ENCODE results near the gene GFOD2. TPM values are rescaled to one million over a fixed set of nuclear protein-coding genes. Genes with fewer than 3 reads are reported as not detected.

Gene GFOD2
- total RNA-seq, 1 experiment from 2014 or later = 13.5 TPM

DNA sequence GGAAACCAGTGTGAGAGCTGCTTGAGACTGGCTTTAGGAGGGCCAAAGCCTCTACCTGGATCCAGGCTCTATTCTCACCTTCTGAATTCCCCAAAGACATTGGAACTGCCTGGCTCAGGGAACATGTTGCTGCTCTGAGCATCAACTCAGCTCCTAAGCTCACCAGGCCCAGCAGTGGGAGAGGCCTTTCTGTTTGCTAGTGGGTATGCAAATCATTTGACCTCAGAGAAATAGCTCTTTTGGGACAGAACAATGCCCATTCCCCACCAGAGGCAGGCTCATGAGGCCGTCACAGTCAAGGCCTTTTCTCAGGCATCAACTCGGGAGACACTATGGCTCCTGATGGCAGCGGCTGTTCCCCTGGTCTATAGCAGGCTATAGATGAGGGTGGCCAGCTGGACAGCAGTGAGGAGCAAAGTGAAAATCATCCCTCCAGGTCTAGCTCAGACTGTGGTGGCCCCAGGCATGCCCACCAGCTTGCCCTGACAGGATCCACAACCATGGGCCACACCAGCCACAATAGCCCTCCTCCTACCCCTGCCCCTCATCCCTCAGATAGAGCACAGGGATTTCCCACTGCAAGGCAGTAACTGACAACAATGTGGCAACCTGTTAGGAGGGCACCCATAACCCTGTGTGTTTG lies 30.4 kb upstream of the GFOD2 start:
- Histone ChIP-seq H3K4me3 (no peak overlapping the region), H3K9me3 (replicated peaks) (no peaks in the 10 kb centered on the region), H3K27me3 (replicated peaks) (no peaks in the 10 kb centered on the region), H3K4me1 (replicated peaks) (no peaks in the 10 kb centered on the region), H3K27ac (no peak overlapping the region), H3K36me3 (peaks cover under 1% of the 10 kb centered on the region)
- no peak for DNase-seq (ENCODE audit: low read depth in 1 of 2, low spot score in 2 of 2)

DNA sequence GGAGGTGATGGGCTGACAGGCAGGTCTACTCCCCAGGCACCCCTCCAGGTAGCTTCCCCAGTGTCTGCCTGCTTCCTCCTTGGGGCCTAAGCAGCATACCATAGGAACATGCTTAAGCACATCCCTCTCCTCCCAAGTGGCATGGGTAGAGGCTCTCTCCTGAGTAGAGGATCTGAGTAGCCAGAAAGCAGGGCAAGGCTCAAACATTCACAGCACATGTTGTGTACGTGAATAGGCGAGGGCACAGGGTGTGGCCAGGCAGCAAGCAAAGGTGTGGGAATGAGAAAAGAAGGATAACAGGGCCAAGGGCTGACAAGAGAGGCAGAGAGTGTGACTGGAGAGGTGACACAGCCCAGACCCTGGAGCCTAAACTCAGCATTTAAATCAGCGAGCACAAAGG lies 29.7 kb upstream of the GFOD2 start:
- Histone ChIP-seq H3K27ac (no peak overlapping the region), H3K9me3 (replicated peaks) (no peaks in the 10 kb centered on the region), H3K4me1 (replicated peaks) (no peaks in the 10 kb centered on the region), H3K36me3 (peaks cover 8% of the 10 kb centered on the region), H3K27me3 (replicated peaks) (no peaks in the 10 kb centered on the region), H3K4me3 (no peak overlapping the region)
- DNase-seq (ENCODE audit: low read depth in 1 of 2, low spot score in 2 of 2) = no peak

DNA sequence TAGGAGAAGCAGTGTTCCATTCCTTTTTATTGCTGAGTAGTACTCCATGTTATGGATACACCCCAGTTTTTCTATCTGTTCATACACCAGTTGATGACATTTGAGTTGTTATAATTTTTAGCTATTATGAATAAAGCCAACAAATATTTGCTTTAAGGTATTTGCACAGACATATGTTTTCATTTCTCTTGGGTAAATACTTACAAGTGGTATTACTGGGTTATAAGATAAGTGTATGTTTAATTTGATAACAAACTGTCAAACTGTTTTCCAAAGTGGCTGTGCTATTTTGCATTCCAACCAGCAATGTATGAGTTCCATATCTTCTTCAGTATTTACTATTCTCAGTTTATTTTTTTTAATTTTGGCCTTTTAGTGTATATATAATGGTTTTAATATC lies 27.7 kb upstream of the GFOD2 start:
- Histone ChIP-seq H3K4me3 (no peak overlapping the region), H3K4me1 (replicated peaks) (no peaks in the 10 kb centered on the region), H3K36me3 (peaks cover 16% of the 10 kb centered on the region), H3K27ac (no peak overlapping the region), H3K9me3 (replicated peaks) (no peaks in the 10 kb centered on the region), H3K27me3 (replicated peaks) (no peaks in the 10 kb centered on the region)
- no peak for DNase-seq (ENCODE audit: low read depth in 1 of 2, low spot score in 2 of 2)

DNA sequence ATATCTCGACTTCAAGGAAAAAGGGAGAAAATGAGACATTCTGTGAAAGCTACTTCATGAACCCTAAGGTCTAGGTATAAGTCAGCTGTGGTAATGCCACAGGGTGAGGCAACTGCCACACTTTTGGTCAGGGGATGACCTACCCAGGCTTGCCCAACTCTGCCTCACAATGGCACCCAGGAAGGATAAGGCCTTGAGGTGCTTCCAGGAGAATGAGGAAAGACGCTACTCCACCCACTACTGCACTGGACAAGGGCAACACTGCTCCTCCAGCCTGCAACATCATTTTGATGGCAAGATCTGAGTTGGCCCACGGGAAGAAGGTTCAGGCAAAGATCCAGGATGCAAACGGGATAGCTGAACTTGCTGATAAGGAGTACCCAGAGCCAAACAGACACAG lies 22.0 kb upstream of the GFOD2 start:
- Histone ChIP-seq H3K36me3 (peaks cover 22% of the 10 kb centered on the region), H3K9me3 (replicated peaks) (no peaks in the 10 kb centered on the region), H3K27me3 (replicated peaks) (no peaks in the 10 kb centered on the region), H3K4me1 (replicated peaks) (no peaks in the 10 kb centered on the region), H3K27ac (no peak overlapping the region), H3K4me3 (no peak overlapping the region)
- DNase-seq (ENCODE audit: low read depth in 1 of 2, low spot score in 2 of 2) = no peak

DNA sequence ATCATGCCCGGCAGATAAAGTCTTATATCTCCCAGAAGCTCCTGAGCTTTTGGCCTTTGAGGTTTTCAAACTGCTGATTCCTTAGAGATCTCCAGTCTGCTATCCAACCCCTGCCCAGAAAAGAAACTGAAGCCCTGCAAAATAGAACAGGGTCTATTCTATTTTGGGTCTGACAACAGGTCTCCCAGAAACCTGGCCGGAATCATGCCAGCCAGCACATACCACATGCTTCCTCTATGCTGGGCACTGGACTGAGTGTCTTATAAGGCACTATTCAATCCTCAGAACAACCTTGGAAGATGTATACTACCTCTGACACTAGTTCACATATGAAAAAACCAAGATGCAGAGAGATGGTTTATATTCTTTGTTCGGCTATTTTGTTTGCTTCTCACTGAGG lies 21.3 kb upstream of the GFOD2 start:
- Histone ChIP-seq H3K4me3 (no peak overlapping the region), H3K4me1 (replicated peaks) (no peaks in the 10 kb centered on the region), H3K9me3 (replicated peaks) (no peaks in the 10 kb centered on the region), H3K27ac (no peak overlapping the region), H3K36me3 (peaks cover 22% of the 10 kb centered on the region), H3K27me3 (replicated peaks) (no peaks in the 10 kb centered on the region)
- DNase-seq (ENCODE audit: low read depth in 1 of 2, low spot score in 2 of 2) = no peak

DNA sequence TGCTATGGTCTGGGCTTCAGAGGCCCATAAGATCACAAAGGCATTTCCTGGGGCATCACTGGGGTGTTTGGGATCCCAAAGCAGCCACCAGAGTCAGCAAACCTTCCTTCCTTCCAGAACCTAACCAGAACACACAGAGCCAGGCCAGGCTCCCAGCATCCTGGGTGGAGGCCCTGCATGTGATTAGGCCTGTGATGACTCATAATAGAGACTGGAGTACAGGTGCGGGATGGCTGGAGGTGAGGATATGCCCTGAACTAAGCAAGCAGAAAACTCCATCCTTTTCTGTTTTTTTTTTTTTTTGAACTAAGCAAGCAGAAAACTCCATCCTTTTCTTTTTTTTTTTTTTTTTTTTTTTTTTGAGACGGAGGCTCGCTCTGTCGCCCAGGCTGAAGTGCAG lies 17.7 kb upstream of the GFOD2 start:
- peaks cover 8% of the 10 kb centered on the region; the same call in 1 of the 2 replicates for H3K36me3 ChIP-seq
- no peaks in the 10 kb centered on the region for H3K4me1 ChIP-seq (replicated peaks)
- no peaks in the 10 kb centered on the region for H3K27me3 ChIP-seq (replicated peaks)
- H3K9me3 ChIP-seq (replicated peaks) = no peaks in the 10 kb centered on the region
- no peak for DNase-seq (ENCODE audit: low read depth in 1 of 2, low spot score in 2 of 2)
- no peak overlapping the region for H3K4me3 ChIP-seq
- H3K27ac ChIP-seq = no peak overlapping the region

DNA sequence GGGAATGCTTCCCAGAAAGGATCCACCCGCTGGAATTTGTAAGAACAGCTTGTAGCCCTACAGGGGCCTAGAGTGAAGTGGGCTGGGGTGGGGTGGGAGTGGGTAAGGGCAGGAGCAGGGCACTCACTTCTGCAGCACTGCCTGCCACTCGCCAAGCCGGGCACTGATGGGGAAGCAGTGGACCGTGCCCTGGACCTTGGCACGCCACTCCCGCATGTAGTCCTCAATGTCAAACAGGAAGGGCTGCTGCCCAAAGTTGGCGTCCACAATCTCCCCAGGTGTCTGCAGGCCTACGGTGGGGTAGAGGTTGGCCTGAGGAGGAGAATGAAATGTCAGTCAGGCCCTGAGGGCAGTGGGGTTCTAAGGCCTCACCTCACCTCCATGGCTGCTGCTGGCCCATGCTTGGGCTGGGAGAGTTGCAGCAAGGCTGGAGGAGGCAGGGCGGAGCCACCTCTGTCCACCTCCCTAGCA lies 15.7 kb upstream of the GFOD2 start:
- H3K27ac ChIP-seq = no peak overlapping the region
- H3K9me3 ChIP-seq (replicated peaks) = no peaks in the 10 kb centered on the region
- DNase-seq (ENCODE audit: low read depth in 1 of 2, low spot score in 2 of 2) = no peak
- H3K4me1 ChIP-seq (replicated peaks) = no peaks in the 10 kb centered on the region
- no peak overlapping the region for H3K4me3 ChIP-seq
- peaks cover 20% of the 10 kb centered on the region for H3K36me3 ChIP-seq
- no peaks in the 10 kb centered on the region for H3K27me3 ChIP-seq (replicated peaks)

DNA sequence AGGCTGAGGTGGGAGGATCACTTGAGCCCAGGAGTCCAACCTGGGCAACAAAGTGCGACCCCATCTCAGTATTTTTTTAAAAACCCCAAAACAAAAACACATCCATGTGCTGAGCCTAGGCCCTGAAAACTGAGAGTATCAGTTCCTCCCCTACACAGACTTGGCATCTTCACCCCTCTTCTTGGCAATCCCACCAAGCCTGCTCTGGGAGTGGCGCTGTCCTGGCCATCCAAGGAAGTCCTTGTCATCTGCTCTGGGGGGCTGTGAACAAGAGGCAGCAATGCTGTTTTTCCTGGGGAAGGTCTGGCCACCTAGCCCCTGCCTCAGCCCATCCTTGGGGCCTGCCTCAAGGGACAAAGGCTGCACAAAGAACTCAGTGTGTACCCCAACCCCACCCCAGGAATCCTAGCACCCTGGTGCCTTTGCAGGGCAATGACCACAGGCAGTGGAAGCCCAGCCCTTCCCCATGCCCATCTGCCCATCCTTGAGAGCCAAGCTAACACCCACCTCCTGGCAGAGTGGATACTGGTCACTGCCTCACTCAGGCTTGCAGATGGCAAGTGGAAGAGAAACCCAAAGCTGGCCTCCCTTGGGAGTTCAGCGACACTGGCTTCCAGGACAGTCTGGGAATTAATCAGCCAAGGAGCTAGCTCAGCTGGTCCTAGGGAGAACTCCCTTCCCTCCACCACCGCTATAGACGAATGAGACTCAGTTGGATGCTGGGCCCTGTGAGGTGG lies 14.8 kb upstream of the GFOD2 start:
- DNase-seq (ENCODE audit: low read depth in 1 of 2, low spot score in 2 of 2) = no peak
- no peak overlapping the region for H3K4me3 ChIP-seq
- H3K27ac ChIP-seq = no peak overlapping the region
- no peaks in the 10 kb centered on the region for H3K9me3 ChIP-seq (replicated peaks)
- H3K36me3 ChIP-seq = peaks cover 26% of the 10 kb centered on the region
- no peaks in the 10 kb centered on the region for H3K4me1 ChIP-seq (replicated peaks)
- H3K27me3 ChIP-seq (replicated peaks) = no peaks in the 10 kb centered on the region

DNA sequence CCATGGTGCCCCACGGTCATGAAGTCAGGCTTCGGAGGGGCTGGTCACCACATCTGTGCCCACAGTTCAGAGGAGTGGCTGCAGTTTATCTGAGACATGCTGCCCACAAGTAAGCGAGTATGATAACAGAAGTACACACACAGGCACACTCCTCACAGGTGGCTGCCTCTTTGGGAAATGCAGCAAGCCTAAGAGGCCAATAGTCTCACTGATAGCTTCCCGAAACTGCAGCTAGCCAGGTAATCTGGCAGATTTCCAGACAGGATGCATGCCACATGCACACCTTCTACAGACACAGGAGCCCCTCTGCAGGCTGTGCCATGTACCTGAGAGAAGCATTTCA lies 12.6 kb upstream of the GFOD2 start:
- no peak overlapping the region for H3K4me3 ChIP-seq
- H3K4me1 ChIP-seq (replicated peaks) = no peaks in the 10 kb centered on the region
- DNase-seq (ENCODE audit: low read depth in 1 of 2, low spot score in 2 of 2) = no peak
- H3K36me3 ChIP-seq = peaks cover 45% of the 10 kb centered on the region
- no peaks in the 10 kb centered on the region for H3K9me3 ChIP-seq (replicated peaks)
- H3K27ac ChIP-seq = no peak overlapping the region
- no peaks in the 10 kb centered on the region for H3K27me3 ChIP-seq (replicated peaks)

DNA sequence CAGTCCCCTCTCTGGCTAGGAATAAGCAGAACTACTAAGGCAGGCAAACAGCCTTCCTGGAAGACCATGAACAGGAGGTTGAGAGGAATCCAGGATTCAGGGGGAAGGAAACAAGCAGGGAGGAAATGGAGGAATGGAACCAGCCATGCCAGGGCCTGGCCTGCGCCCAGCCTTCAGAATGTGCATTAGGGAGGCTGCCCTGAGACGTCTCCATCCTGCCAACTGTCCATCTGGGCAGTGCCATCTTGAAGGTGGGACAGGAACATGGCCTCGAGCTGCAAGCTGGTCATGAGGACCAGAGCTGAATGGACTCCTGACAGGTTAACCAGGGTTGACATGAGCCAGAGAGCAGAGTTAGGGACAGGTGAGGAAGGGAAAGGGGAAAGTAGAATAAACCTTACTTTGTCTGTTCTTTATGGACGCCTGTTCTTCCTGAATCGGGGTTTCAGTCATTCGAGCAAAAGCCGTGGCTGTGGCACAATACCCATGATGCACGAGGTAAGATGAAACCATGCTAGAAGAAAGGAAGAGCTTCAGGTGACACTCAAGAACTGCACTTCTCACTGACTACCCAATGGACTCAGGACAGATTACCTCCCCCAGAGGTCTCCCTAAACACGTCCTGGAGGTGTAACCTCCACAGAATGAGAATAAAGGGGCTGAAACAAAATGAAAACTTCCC lies 12.1 kb upstream of the GFOD2 start:
- Histone ChIP-seq H3K27me3 (replicated peaks) (no peaks in the 10 kb centered on the region), H3K27ac (no peak overlapping the region), H3K36me3 (peaks cover 49% of the 10 kb centered on the region)

DNA sequence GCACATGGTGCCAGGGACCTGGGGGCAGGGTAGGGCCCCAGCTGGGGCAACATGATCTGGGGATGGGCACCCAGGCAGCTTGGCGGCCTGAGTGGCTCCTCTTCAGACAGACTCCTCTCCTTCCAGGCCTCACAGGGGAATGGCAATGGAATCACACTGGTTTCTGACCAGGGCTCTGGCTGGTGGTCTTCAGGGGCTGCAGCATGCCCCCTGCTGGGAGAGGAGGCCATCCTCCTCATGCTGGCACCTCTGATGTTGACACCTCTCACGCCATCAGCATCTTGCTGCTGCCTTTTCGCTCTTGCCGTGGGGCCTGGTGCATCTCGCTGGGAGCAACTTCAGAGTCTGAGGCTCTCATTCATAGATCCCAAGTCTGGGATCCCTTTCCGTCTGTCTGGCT lies 11.2 kb upstream of the GFOD2 start:
- H3K27me3 ChIP-seq (replicated peaks) = no peaks in the 10 kb centered on the region
- no peaks in the 10 kb centered on the region for H3K4me1 ChIP-seq (replicated peaks)
- no peak for DNase-seq (ENCODE audit: low read depth in 1 of 2, low spot score in 2 of 2)
- H3K36me3 ChIP-seq = peaks cover 49% of the 10 kb centered on the region
- H3K4me3 ChIP-seq = no peak overlapping the region
- no peaks in the 10 kb centered on the region for H3K9me3 ChIP-seq (replicated peaks)
- no peak overlapping the region for H3K27ac ChIP-seq

More for the DNA sequence above, 12.1 kb upstream of the GFOD2 start:
- no peaks in the 10 kb centered on the region for H3K4me1 ChIP-seq (replicated peaks)
- no peak for DNase-seq (ENCODE audit: low read depth in 1 of 2, low spot score in 2 of 2)
- H3K4me3 ChIP-seq = no peak overlapping the region
- H3K9me3 ChIP-seq (replicated peaks) = no peaks in the 10 kb centered on the region

DNA sequence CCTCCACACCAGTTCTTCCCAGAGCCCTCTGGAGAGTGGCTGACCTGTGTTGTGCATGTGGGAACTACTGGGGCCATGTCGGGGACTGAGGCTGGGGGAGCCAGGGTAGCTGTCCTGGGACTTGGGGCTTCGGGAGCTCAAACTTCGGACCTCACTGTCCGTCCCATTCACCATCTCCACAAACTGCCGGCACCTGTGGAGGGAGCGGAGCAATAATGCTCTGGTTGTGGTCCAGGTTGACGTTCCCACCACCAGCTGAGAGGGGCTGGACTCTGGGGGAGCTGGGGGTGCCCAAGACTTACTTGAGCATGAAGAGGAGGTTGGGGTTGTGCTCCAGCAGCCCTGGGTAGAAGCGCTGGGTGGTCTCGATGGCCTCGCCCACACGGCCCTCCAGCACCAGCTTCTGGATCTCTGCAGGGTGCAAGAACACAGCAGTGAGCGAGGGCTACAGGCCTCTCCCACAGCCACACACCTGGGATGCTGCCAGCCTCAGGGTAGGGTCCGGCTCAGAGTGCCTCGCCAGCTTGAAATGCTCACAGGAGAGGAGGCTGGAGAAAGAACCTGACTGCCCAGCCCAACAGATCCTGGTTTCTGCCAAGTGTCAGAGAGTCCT lies 10.6 kb upstream of the GFOD2 start:
- no peak for DNase-seq (ENCODE audit: low read depth in 1 of 2, low spot score in 2 of 2)
- peaks cover 49% of the 10 kb centered on the region for H3K36me3 ChIP-seq
- H3K27ac ChIP-seq = no peak overlapping the region
- H3K9me3 ChIP-seq (replicated peaks) = no peaks in the 10 kb centered on the region
- H3K27me3 ChIP-seq (replicated peaks) = no peaks in the 10 kb centered on the region
- no peak overlapping the region for H3K4me3 ChIP-seq
- no peaks in the 10 kb centered on the region for H3K4me1 ChIP-seq (replicated peaks)

DNA sequence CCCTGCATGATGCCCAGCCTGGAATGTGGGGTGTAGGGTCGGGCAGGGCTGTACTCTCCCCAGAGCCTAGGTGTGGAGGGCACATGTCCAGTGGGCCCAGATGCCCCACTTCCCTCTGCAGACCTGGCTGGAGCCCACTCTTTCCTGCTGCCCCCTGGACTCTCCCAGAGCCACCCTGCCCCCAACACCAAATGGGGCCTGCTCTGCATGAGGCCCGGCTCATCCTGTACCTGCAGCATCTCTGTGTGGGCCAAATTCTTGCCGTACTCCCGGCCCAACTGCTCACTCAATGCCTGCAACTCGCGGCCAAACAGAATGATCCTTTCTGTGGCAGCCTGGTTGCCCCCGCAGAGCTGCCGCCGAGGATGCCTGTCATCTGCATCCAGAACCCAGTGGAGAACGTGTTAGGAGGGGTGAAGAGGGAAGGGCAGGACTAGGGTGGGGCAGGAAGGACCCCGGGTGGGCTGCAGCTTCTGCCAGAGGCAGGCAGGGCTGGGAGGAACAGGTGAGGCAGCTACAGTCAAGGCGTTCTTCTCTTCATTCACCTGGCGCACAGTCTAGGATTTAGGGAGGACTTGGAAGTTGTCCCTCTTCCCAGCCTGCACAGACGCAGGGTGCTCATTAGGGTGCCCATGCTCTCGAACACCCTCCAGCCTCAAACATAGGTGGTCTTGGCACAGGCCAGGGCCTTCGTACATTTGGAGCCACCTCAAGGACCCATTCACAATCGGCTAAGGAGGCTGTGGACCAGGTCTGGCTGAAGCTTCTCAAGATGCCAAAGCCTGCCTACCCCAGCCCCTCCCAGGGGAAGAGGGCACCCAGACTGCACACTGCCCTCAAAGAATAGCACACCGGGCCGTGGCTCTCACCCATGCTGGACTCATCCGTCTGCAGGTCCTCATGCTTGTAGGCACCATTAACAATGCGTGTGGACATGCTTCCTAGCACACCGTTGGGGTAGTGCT lies 8.7 kb upstream of the GFOD2 start:
- H3K9me3 ChIP-seq (replicated peaks) = no peaks in the 10 kb centered on the region

More for the DNA sequence above, 8.7 kb upstream of the GFOD2 start:
- no peak for DNase-seq (ENCODE audit: low read depth in 1 of 2, low spot score in 2 of 2)
- Histone ChIP-seq H3K36me3 (peaks cover 46% of the 10 kb centered on the region), H3K27me3 (replicated peaks) (no peaks in the 10 kb centered on the region), H3K4me3 (no peak overlapping the region), H3K4me1 (replicated peaks) (0 out of 2 replicates have a peak, but pooled peaks cover 5% of the 10 kb centered on the region), H3K27ac (no peak overlapping the region)
